Thyroid gland (tissue), 4 donors: ENCODE results near the gene SGCD.

Source experiments
- POLR2A ChIP-seq, 2 donors: fragments of 450-650 bp; IDR thresholded peaks; one replicate each; pipeline ENCODE4 v1.6.1; 2017; ENCODE audit warnings: antibody characterized with exemption in 2 of 2, mild to moderate bottlenecking in 2 of 2, moderate library complexity in 1 of 2
- TF ChIP-seq, protein P1 (sequence below), 6 experiments: fragments of 200-600 bp in 3 of 6; fragments of 450-650 bp in 3 of 6; sonication (generic) in 3 of 6; IDR thresholded peaks; one replicate each; pipeline ENCODE4 v1.5.1; 2016 to 2019; ENCODE audit warnings: antibody characterized with exemption in 6 of 6, mild to moderate bottlenecking in 2 of 6, inconsistent platforms in 1 of 6, moderate library complexity in 1 of 6

DNA sequence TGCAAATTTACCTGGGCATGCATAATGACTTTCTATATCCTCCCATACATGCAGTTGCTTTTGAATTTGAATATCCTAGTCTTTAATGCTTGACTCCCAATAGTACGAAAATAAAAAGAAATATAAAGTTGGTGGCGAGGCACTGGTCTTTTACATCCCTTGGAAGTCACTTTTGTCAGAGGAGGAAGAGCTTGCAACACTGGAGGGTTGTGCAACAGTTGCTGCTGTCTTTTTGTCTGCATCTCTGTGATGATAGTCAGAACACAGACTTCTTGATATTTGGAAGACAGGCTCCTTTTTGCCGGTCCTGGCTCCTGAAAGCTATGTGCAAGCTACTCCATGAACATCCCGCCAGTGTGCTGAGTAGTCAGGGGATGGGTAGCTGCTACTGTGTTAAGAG, 16.8 kb upstream of the SGCD start:
- TF ChIP-seq, protein P1, sequence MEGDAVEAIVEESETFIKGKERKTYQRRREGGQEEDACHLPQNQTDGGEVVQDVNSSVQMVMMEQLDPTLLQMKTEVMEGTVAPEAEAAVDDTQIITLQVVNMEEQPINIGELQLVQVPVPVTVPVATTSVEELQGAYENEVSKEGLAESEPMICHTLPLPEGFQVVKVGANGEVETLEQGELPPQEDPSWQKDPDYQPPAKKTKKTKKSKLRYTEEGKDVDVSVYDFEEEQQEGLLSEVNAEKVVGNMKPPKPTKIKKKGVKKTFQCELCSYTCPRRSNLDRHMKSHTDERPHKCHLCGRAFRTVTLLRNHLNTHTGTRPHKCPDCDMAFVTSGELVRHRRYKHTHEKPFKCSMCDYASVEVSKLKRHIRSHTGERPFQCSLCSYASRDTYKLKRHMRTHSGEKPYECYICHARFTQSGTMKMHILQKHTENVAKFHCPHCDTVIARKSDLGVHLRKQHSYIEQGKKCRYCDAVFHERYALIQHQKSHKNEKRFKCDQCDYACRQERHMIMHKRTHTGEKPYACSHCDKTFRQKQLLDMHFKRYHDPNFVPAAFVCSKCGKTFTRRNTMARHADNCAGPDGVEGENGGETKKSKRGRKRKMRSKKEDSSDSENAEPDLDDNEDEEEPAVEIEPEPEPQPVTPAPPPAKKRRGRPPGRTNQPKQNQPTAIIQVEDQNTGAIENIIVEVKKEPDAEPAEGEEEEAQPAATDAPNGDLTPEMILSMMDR (IDR thresholded peaks at IDR 0.05), result no peak
- TF ChIP-seq POLR2A (IDR thresholded peaks at IDR 0.05), result no peak
